ENCODE data around the gene PRR19.

Gene PRR19

DNA sequence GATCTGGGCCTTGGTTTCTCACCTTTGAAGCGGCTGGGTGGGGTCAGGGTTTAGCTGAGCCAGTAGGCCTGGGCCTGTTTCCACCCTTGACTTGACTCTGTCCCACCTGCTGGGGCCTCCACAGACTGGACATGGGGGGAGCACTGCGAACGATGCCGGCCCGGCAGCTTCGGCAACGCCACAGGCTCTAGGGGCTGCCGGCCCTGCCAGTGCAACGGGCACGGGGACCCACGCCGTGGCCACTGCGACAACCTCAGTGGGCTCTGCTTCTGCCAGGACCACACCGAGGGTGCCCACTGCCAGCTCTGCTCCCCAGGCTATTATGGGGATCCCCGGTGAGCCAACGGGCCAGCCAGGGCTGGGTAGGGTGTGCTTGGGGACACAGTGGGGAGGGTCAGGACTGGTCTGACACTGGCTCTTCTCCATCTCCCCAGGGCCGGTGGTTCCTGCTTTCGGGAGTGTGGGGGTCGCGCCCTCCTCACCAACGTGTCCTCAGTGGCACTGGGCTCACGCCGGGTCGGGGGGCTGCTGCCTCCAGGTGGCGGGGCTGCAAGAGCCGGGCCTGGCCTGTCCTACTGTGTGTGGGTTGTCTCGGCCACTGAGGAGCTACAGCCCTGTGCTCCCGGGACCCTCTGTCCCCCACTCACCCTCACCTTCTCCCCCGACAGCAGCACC, 51.5 kb downstream of the PRR19 start:
- DNase-seq = no peak

DNA sequence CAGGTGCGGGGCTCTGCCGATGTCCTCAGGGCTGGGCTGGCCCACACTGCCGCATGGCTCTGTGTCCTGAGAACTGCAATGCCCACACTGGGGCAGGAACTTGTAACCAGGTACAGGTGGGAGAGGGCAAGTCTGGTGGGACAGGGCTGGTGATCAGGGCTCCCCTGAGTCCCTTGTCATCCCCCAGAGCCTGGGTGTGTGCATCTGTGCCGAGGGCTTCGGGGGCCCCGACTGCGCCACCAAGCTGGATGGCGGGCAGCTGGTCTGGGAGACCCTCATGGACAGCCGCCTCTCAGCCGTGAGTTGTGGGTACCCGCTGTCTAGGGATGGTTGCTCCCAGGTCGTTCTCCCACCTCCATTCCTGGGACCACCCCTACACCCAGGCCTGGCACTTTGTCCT, 54.0 kb downstream of the PRR19 start:
- DNase-seq = no peak

DNA sequence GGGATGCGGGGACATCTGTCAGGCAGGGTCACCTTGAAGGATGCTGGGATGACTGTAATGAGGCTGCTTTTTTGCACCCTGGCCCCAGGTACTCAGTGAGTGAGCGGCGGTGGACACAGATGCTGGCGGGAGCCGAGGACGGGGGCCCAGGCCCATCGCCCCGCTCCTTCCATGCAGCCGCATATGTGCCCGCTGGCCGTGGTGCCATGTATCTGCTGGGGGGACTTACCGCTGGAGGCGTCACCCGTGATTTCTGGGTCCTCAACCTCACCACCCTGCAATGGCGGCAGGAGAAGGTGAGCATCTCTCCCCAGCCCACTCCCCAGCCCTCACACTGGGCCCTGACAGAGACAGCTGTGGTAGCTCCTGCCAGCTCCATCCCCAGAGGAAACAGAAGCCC, 54.8 kb downstream of the PRR19 start:
- no peak for DNase-seq

DNA sequence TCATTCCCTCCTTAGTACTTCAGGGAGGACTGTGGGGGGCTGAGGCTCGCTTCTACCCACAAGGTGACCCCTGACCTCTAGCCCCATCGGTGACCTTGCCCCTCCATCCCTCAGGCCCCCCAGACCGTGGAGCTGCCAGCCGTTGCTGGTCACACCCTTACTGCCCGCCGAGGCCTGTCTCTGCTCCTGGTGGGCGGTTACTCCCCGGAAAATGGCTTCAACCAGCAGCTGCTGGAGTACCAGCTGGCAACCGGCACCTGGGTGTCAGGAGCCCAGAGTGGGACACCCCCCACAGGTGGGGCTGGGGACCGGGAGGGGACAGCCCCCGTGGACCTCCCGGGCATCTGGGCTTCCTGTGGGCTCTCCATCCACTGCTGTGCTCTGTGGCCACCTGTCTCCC, 55.4 kb downstream of the PRR19 start:
- DNase-seq = no peak

Data from CD4-positive, alpha-beta T cell treated with Interleukin-17A for 1 hour (primary cell).